Central memory CD8-positive, alpha-beta T cell (primary cell): ENCODE data around the gene THADA.
"Not testable (repeated sequence)": the region's sequence is repeated elsewhere in the genome, so short reads cannot be mapped to it uniquely, and the experiment has no call there.

Experiments used
- ATAC-seq: fragments of 150-1000 bp; cut with Tn5 transposase; replicated peaks from 2 replicates; pipeline ENCODE4 v1.10.0; 2022; ENCODE audit warnings: mild to moderate bottlenecking, moderate FRiP score, moderate number of reproducible peaks; ENCODE audit not compliant: poor library complexity, severe bottlenecking; ENCODE audit errors: extremely low read depth
- DNase-seq, 2 donors: peaks; one replicate each; pipeline ENCODE4 v3.0.0; 2021; ENCODE audit warnings: low spot score in 2 of 2
- H3K27ac Mint-ChIP-seq: one replicate; pipeline ENCODE4 v1.8.0; 2022; ENCODE audit warnings: low read depth, mild to moderate bottlenecking, moderate library complexity, mixed read lengths
- H3K27me3 Mint-ChIP-seq: one replicate; pipeline ENCODE4 v1.8.0; 2022; ENCODE audit warnings: mixed read lengths
- H3K36me3 Mint-ChIP-seq: one replicate; pipeline ENCODE4 v1.8.0; 2022; ENCODE audit warnings: mild to moderate bottlenecking, moderate library complexity, mixed read lengths; ENCODE audit not compliant: insufficient read depth
- H3K4me1 Mint-ChIP-seq: one replicate; pipeline ENCODE4 v1.8.0; 2022; ENCODE audit warnings: mixed read lengths
- H3K4me3 Mint-ChIP-seq: one replicate; pipeline ENCODE4 v1.8.0; 2022; ENCODE audit warnings: mild to moderate bottlenecking, moderate library complexity, mixed read lengths
- H3K9me3 Mint-ChIP-seq: one replicate; pipeline ENCODE4 v1.8.0; 2022; ENCODE audit warnings: mixed read lengths

THADA gene

GRCh38 chr2:43197588-43197896, 398.3 kb downstream of the THADA start:
- DNase-seq (no peak), ATAC-seq (no peak)
- H3K4me3 Mint-ChIP-seq: peak overlapping the region; percentile 60
- H3K4me1 Mint-ChIP-seq: peaks cover 52% of the 10 kb centered on the region
- no peaks in the 10 kb centered on the region for H3K27me3 Mint-ChIP-seq
- H3K9me3 Mint-ChIP-seq: no peaks in the 10 kb centered on the region
- peak overlapping the region; percentile 99 for H3K27ac Mint-ChIP-seq
- H3K36me3 Mint-ChIP-seq: peaks cover 8% of the 10 kb centered on the region

- Mint-ChIP-seq H3K27me3 (no peaks in the 10 kb centered on the region), H3K27ac (peak overlapping the region; percentile 99), H3K9me3 (no peaks in the 10 kb centered on the region), H3K4me1 (peaks cover 54% of the 10 kb centered on the region), H3K4me3 (peak overlapping the region; percentile 60), H3K36me3 (peaks cover 8% of the 10 kb centered on the region)
- ATAC-seq (no peak), DNase-seq (no peak)
Measured at GRCh38 chr2:43196768-43197587, 398.9 kb downstream of the THADA start.

GRCh38 chr2:43194121-43194869, 401.5 kb downstream of the THADA start:
- no peaks in the 10 kb centered on the region for H3K9me3 Mint-ChIP-seq
- DNase-seq (no peak), ATAC-seq (no peak)
- no peaks in the 10 kb centered on the region for H3K27me3 Mint-ChIP-seq
- H3K27ac Mint-ChIP-seq: peak overlapping the region; percentile 99
- H3K36me3 Mint-ChIP-seq: peaks cover 8% of the 10 kb centered on the region
- peaks cover 59% of the 10 kb centered on the region for H3K4me1 Mint-ChIP-seq
- H3K4me3 Mint-ChIP-seq: peak overlapping the region; percentile 80

GRCh38 chr2:43193652-43194120, 402.2 kb downstream of the THADA start:
- peaks cover 8% of the 10 kb centered on the region for H3K36me3 Mint-ChIP-seq
- H3K9me3 Mint-ChIP-seq: no peaks in the 10 kb centered on the region
- ATAC-seq (no peak), DNase-seq (no peak)
- H3K4me3 Mint-ChIP-seq: peak overlapping the region; percentile 80
- peaks cover 59% of the 10 kb centered on the region for H3K4me1 Mint-ChIP-seq
- peak overlapping the region; percentile 99 for H3K27ac Mint-ChIP-seq
- no peaks in the 10 kb centered on the region for H3K27me3 Mint-ChIP-seq

GRCh38 chr2:43192744-43193651, 402.8 kb downstream of the THADA start:
- H3K4me3 Mint-ChIP-seq: peak overlapping the region; percentile 80
- ATAC-seq: no peak
- no peak for DNase-seq

GRCh38 chr2:43191947-43192516, 403.8 kb downstream of the THADA start:
- Mint-ChIP-seq H3K27me3 (no peaks in the 10 kb centered on the region), H3K27ac (peak overlapping the region; percentile 99), H3K4me1 (peaks cover 52% of the 10 kb centered on the region), H3K9me3 (no peaks in the 10 kb centered on the region), H3K36me3 (peaks cover 8% of the 10 kb centered on the region), H3K4me3 (peak overlapping the region; percentile 9)
- ATAC-seq (no peak), DNase-seq (no peak)

More at GRCh38 chr2:43192744-43193651, 402.8 kb downstream of the THADA start:
- peaks cover 8% of the 10 kb centered on the region for H3K36me3 Mint-ChIP-seq
- H3K4me1 Mint-ChIP-seq: peaks cover 59% of the 10 kb centered on the region
- H3K9me3 Mint-ChIP-seq: no peaks in the 10 kb centered on the region
- no peaks in the 10 kb centered on the region for H3K27me3 Mint-ChIP-seq
- H3K27ac Mint-ChIP-seq: peak overlapping the region; percentile 99

- no peaks in the 10 kb centered on the region for H3K27me3 Mint-ChIP-seq
- peak overlapping the region; percentile 51 for H3K27ac Mint-ChIP-seq
Measured at GRCh38 chr2:43190311-43191052, 405.4 kb downstream of the THADA start.

GRCh38 chr2:43189861-43190260, 406.0 kb downstream of the THADA start:
- peaks cover 34% of the 10 kb centered on the region for H3K4me1 Mint-ChIP-seq
- not testable (repeated sequence) for DNase-seq, H3K9me3 Mint-ChIP-seq, H3K27me3 Mint-ChIP-seq, H3K36me3 Mint-ChIP-seq, H3K4me3 Mint-ChIP-seq, ATAC-seq
- peak overlapping the region; percentile 51 for H3K27ac Mint-ChIP-seq

More at GRCh38 chr2:43190311-43191052, 405.4 kb downstream of the THADA start:
- Mint-ChIP-seq H3K4me3 (no peak overlapping the region), H3K9me3 (no peaks in the 10 kb centered on the region), H3K4me1 (peaks cover 40% of the 10 kb centered on the region), H3K36me3 (peaks cover 5% of the 10 kb centered on the region)
- ATAC-seq (no peak), DNase-seq (no peak)

GRCh38 chr2:43188561-43189386, 407.1 kb downstream of the THADA start:
- Mint-ChIP-seq H3K27ac (peak overlapping the region; percentile 51), H3K36me3 (peaks cover 2% of the 10 kb centered on the region), H3K4me3 (no peak overlapping the region), H3K4me1 (peaks cover 29% of the 10 kb centered on the region), H3K27me3 (no peaks in the 10 kb centered on the region), H3K9me3 (no peaks in the 10 kb centered on the region)
- no peak for ATAC-seq
- DNase-seq: no peak

GRCh38 chr2:43186679-43187374, 409.0 kb downstream of the THADA start:
- DNase-seq (no peak), ATAC-seq (no peak)
- Mint-ChIP-seq H3K27me3 (no peaks in the 10 kb centered on the region), H3K36me3 (peaks cover 2% of the 10 kb centered on the region), H3K9me3 (no peaks in the 10 kb centered on the region), H3K27ac (no peak overlapping the region), H3K4me3 (no peak overlapping the region), H3K4me1 (peaks cover 10% of the 10 kb centered on the region)
